Ureter (tissue), 1 donor: ENCODE measurements around the gene DNAJC3. TPM values are rescaled to one million over a fixed set of nuclear protein-coding genes. Genes with fewer than 3 reads are reported as not detected.
"Not testable (repeated sequence)": the region's sequence is repeated elsewhere in the genome, so short reads cannot be mapped to it uniquely, and the experiment has no call there.

Source experiments
- DNase-seq: peaks from one replicate; pipeline ENCODE4 v3.0.0-alpha.2; 2020; ENCODE audit warnings: low spot score
- total RNA-seq: library from RNA; stranded (reverse); gene quantifications from one replicate; pipeline ENCODE4 v1.2.4, GENCODE V29; 2023
- donor health status: DM: yes; HTN: yes; CAD: no.

DNAJC3 gene
- total RNA-seq, 1 donor from 2014 or later = 56.5 TPM

DNA sequence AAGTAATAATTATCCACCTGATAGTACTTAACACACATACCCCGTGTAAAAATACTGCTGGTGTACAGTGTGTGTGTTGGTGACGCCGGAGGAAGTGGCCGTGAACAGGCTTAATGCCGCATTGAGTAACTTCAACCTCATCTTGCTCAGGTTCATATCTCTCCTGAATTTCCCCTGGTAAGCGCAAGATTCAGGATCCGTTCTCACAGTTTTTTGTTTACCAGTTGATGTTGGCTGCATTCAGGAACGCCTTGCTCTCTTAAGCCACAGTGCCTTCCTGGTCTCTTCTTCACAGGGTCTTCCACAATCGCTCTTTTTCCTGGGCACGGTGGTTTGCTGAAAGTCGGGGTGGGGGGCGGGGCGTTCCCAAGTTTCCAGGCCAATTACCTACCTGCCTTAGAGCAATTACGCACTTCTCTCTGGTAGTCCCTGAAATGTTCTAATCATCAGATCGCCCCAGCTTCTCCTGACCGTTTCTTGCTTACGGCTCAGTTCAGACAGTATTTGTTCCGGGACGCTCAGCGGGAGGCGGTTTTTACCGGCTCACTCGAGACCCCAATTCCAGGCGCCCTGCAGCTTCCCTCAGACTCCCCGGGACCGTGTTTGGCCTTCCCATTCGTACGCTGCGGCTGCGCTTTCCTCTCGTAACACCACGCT, 706 bp upstream of the DNAJC3 start:
- no peak for DNase-seq

DNA sequence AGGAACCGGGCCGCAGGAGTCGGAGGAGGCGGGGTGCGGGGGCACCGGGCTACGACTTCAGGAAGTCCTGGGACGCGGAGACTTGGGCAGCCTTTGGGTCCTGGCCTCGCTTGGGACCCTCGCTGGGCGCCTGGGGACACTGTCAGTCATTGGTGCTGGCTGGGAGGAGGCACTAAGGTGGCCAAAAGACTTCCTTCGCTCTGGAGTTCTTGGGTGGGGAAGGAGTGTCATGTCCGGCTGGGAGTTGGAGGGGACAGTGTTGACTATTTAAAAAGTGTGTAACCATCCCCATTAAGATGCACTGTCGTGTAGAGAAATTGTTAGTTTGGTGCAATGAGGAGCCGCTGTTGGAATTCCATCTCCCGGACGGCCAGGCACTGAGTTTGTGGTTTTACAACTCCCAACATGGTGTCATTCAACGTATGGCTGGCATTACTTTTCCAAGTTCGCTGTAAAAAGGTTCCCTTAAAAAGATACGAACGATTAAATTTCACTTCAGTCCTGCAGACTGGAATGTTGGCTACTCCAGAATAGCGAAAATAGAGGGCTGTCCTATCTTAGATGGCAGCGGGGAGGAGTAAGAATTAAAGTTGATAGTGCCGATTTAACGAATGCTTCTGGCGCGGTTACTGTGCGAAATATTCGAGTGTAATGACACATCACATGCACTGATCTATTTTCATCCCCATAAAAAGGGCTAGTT, 776 bp downstream of the DNAJC3 start:
- DNase-seq = no peak

DNA sequence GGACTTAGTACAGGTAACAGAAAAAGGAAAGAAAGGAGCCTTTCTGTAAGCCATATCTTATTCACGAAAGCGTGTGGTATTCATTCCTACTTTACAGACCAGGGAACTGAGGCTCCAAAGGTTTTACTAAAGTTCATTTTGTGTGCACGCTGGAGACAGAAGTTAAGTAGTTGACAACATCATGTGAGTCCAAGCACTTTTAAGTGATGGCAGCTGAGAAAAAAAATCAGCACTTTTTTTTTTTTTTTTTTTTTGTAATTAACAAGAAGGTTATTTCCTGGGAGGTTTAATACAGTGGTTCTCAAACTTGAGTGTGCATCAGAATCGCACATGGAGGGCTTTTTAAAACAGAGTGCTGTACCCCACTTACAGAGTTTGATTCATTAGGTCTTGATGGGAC, 2.0 kb downstream of the DNAJC3 start:
- no peak for DNase-seq

DNA sequence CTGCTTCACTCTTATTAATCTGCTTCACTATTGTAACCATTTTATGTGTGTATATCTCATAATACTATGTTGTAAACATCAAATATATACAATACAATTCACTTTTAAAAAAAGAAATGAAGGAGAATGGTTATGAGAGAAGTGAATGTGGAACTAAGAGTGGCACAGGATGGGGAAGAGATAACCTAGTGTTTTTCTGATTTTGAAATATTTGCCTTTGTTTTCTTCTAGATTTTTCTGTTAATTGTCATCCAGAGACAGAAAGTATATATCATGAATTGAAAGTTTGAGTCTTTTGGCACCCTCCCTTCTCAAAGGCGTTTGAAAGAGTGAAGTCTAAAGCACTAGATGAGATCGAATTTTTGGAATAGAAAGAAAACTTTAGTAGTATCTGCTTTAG, 2.8 kb downstream of the DNAJC3 start:
- no peak for DNase-seq

DNA sequence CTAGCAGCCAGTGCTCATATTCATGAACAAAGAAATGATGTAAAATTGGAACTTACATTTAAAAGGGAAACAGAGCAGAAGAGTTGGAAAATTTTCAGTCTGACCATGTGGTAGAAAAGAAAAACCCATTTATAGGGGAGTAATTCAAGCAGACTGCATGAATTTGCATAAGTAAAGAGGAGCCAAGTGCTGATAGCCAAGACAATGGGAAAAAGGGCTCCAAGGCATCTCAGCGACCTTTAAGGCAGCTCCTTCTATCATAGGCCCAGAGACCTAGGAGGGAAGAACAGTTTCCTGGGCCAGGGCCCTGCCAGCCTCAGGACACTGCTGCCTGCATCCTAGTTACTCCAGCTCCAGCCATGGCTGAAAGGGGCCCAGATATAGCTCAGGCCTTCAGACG, 7.5 kb downstream of the DNAJC3 start:
- no peak for DNase-seq

DNA sequence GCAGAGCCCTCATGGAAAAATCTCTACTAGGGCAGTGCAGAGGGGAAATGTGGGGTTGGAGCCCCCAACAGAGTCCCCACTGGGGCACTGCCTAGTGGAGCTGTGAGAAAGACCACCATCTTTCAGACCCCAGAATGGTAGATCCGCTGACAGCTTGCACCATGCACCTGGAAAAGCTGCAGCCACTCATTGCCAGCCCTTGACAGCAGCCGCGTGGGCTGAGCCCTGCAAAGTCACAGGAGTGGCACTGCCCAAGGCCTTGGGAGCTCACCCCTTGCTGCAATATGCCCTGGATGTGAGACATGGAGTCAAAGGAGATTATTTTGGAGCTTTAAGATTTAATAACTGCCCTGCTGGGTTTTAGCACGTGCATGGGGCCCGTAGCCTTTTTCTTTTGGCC, 8.0 kb downstream of the DNAJC3 start:
- DNase-seq = not testable (repeated sequence)

DNA sequence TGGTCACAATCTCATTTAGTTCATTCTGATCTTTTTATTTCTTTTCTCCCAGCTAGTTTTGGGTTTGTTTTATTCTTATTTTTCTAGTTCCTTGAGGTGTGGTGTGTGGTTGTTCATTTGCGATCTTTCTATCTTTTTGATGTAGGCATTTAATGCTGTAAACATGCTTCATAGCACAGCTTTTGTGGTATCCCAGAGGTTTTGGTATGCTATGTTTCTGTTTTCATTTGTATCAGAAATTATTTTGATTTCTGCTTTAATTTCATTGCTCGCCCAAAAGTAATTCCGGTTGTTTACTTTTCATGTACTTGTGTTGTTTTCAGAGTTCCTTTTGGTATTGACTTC, 12.6 kb downstream of the DNAJC3 start:
- DNase-seq = no peak

DNA sequence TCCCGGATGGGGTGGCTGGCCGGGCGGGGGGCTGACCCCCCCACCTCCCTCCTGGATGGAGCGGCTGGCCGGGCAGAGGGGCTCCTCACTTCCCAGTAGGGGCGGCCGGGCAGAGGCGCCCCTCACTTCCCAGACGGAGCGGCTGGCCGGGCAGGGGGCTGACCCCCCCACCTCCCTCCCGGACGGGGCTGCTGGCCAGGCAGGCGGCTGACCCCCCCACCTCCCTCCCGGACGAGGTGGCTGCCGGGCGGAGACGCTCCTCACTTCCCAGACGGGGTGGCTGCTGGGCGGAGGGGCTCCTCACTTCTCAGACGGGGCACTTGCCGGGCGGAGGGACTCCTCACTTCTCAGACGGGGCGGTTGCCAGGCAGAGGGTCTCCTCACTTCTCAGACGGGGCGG, 14.0 kb downstream of the DNAJC3 start:
- not testable (repeated sequence) for DNase-seq

DNA sequence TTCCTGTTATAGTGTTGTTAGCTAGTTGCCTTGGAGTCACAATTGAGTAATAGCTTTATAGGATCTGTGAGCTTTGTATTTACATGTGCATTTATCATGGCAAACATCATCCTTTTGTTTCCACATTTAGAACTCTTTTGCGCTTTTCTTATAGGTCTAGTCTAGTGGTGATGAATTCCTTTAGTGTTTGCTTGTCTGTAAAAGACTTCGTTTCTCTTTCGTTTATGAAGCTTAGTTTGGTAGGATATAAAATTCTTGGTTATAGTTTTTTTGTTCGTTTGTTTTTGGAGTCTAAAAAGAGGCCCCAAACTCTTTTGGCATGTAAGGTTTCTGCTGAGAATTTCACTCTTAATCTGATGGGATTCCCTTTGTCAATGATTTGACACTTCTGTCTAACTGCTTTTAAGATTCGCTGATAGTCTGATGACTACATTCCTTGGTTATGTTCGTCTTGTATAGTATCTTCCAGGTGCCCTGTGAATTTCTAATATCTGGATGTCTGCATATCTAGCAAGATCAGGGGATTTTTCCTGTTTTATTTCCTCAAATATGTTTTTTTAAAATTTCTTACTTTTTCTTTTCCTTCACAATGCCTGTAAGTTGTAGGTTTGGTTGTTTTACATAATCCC, 20.2 kb downstream of the DNAJC3 start:
- no peak for DNase-seq

DNA sequence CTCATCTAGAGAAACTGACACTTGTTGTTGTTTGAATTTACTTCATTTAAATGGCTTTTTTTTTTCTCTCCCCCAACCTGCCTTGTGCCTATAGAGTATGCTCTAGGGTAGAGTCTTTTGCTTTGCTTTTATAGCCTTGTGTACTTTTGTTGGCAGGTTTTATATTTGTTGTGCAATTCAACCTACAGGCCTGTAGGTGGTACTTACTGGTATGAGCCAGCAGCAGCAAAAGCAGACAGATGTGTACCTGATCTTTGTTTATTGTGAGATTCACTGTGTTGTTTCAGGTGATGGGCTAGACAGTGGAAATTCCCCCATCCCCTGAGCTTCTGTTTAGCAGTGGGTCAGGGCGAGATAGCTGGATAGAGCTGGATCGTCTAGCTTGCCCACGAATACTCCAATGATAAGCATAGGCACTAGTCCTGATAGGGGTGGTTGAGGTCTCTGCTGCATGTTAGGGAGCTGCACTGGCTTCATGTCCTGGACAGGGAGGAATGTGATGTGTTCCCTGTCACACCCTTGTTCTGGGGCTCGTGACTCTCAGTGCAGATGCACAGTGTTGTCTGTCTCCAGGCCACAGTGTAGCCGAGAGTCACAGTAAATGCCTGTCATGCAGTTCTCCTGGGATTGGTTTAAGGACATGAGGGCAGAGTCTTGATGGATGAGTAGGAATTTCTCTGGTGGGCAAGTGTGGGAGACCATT, 21.3 kb downstream of the DNAJC3 start:
- no peak for DNase-seq

DNA sequence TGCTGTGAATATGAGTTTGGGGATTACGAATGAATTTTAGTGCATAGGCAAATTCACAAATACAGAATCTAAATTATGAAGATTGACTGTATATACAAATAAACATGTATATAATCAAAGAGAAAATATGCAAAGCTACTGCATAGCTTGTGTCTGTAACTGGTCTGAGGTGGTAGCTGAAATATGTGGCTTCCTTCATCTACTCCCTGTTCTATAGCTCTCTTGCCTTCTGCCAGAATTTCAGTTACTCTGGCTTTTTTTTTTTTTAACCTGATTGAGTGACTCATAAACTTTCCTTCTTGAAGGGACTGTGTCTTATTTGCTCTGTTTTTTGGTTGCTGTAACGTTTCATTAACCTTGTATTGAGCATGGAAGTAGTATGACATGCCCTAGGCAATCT, 26.6 kb downstream of the DNAJC3 start:
- no peak for DNase-seq

DNA sequence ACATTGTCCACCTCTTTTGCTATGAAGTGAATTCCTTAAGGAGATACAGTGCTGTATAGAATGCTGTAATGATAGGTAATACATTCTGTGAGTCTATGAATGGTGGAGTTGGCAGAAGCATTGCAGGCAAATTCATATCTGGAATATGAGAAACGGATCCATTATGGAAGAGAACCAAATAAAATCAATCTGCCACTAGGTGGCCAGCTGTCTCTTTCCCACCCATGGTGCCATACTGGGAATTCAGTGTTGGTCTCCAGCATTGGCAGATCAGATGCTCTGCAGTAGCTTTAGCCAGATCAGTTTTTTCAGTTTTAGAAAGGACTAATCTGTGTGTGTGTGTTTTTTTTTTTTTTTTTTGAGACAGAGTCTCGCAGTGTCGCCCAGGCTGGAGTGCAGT, 27.6 kb downstream of the DNAJC3 start:
- DNase-seq = no peak

DNA sequence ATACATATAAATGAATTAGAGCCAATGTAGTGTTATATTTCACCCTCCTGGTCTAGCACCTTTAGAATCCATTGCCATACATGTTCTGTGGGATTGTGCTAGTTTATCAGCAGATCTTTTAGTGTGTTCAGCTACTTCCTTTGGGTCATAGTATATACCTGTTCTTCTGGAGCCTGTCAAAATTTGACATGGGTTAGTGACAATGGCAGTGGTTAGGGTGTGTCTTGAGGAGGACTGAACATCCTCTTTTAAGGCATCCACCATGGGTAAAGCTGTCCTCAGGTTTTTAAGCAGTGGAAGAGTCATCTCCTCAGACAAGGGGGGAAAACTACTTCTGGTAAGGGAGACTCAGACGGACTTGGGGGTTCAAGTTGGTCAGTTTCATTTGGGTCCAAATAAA, 29.4 kb downstream of the DNAJC3 start:
- no peak for DNase-seq

DNA sequence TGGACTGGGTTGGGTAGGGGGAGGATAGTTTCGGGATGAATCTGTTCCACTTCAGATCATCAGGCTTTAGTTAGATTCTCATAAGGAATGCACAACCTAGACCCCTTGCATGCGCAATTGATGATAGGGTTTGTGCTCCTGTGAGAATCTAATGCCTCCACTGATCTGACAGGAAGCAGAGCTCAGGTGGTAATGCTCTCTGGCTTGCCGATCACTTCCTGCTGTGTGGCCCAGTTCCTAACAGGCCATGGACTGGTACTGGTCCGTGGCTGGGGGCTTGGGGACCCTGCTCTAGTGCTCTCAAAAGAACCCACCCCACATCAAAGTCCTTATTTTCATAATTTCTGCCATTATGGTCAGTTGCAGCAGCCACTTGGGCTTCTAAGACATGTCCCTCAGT, 30.1 kb downstream of the DNAJC3 start:
- DNase-seq = no peak

DNA sequence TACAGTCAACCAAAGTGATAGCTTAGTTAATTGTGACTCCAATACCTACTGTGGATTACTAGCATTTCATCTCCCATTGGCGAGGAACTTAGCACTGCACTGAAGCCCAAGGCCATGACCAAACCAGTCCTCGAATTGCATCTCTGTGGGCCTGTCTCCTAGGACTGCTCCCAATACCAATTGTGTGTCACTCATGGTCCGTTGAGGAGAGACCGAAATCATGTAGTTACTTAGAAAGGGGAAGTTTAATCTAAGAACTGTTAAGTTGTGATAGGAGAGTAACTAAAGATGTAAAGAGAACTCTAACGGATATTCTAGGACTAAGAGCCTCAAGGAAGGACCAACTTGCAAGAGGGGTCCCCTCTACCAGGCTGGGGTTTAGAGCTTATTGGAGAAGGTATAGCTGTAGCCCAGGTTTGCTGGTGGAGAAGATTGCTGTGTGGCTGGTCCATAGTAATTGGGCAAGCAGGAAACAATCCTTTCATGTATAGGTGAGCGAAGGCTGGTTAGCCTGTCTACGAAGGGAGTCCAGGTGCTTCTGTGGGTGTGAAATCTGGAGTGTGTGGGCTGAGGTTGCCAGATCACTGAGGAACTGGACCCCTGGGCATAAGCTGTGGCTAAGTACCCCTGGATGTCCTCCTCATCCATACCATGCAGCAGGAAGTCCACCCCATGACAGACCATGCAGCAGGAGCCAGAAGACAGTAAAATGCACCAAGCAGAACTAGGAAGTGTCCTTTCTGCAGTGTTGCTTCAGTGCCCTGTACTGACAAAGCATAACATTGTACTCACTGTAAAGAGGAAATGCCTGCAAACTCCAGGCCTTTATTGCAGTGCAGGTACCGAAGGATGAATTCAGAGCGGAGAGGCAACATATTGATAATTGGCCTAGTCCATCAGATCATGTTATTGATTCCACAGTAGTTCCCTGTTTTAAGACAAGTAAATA, 30.8 kb downstream of the DNAJC3 start:
- no peak for DNase-seq

DNA sequence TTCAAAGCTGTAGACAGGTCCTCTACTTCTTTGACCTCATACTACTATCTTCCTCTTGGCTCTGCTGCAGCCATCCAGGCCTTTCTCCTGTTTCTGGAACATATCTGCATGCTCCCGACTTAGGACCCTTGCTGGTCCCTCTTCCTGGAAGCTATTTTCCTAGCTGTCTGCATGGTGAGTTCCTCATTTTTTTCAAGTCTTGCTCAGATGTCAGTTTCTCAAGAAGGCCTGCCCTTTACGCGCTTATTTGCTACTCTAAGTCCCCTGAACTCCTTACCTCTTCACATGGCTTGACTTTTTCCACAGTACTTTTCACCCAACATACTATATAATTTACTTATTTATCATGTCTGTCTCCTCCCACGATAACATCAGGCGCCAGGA, 31.4 kb downstream of the DNAJC3 start:
- no peak for DNase-seq

DNA sequence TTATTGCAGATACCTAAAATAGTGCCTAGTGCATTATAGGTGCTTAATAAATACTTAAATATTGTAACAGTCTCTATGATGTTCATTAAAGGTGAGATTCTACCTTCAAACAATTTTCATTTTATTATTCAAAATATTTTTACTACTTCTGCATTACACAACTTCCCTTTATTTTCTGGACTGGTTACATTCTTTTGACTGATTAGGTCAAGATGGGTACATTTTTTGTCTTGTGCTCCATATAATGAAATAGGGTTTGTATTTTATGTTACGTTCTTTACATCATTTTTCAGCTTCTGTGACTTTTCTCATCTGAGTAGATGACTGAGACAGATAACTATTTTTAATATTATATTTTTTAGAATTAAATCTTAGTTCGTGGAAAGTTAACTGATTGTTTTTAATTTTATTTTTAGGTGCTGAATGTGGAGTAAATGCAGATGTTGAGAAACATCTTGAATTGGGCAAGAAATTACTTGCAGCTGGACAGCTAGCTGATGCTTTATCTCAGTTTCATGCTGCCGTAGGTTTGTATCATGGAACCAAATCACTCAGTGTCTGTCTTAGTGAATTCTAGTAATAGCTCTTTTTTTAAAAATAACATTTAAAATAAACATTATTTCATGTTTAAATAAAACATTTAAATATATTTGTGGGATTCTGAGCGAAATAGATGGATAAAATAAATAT, 32.0 kb downstream of the DNAJC3 start:
- no peak for DNase-seq

DNA sequence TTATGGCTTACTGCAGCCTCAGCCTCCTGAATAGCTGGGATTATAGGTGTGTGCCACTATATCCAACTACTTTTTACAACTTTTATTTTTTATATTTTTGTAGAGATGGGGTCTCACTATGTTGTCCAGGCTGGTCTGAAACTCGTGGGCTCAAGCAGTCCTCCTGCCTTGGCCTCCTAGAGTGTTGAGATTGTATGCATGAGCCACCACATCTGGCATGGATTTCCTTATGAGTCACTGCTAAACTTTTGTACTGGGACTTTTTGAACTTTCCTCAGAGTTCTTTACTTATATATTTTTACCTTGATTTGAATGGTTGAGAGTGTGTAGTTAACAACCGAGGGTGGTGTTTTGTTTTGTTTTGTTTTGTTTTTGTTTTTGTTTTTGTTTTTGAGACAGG, 33.4 kb downstream of the DNAJC3 start:
- DNase-seq = no peak

DNA sequence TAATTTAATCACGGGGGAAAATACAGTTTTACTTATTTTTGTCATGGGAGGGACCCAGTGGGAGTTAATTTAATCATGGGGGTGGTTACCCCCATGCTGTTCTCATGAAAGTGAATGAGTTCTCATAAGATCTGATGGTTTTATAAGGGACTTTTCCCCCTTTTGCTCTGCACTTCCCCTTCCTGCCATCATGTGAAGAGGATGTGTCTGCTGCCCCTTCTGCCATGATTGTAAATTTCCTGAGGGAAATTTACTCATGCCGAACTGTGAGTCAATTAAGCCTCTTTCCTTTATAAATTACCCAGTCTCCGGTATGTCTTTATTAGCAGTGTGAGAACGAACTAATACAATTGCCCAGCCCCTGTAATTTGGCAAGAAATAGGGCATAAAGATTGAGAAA, 35.9 kb downstream of the DNAJC3 start:
- not testable (repeated sequence) for DNase-seq

DNA sequence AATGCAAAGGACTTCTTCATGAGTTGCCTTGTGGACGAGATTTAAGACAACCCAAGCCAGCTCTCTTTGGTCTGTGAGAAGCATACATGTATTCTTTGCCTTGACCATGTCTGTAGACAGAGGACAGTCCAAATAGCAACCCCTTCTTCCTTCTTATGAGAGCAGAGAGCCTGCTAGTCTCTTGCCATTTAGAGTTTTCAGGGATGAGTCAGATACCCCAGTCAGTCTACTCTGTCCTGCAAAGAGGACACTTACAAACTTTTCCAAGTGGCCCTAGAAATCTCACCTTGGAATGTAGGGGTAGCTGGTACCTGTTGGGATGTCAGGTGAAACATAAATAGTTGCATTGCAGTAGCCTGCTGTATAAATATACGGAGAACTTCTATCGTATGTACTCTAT, 36.7 kb downstream of the DNAJC3 start:
- DNase-seq = no peak
